A549 (cell line): ENCODE results near the gene PRKAG2.

Experiments used
- CTCF ChIP-seq: fragments of >200 bp; sonication (Bioruptor Twin); formaldehyde crosslinking; IDR thresholded peaks from 3 replicates; pipeline ENCODE4 v1.5.1; 2016
- HDAC2 ChIP-seq: fragments of 200-600 bp; sonication (generic); IDR thresholded peaks from 2 replicates; pipeline ENCODE4 v1.6.1; 2016
- MYC ChIP-seq: IDR thresholded peaks from 2 replicates; pipeline ENCODE4 v1.6.1; 2012; ENCODE audit warnings: mild to moderate bottlenecking, inconsistent platforms, low read length, improper control_type of control experiment, borderline replicate concordance
- RAD21 ChIP-seq, 2 experiments: fragments of >200 bp in 1 of 2; sonication (Bioruptor Twin) in 1 of 2; formaldehyde crosslinking in 1 of 2; IDR thresholded peaks in 1 of 2; conservative IDR thresholded peaks in 1 of 2; 2 replicates in 1 of 2; 3 replicates in 1 of 2; pipeline ENCODE4 v1.6.1; 2012 to 2018; ENCODE audit warnings: inconsistent platforms in 1 of 2
- ZNF302 ChIP-seq: fragments of 250-450 bp; sonication (Bioruptor Pico); IDR thresholded peaks from 2 replicates; pipeline ENCODE4 v1.9.0; 2021; ENCODE audit warnings: inconsistent platforms, mild to moderate bottlenecking, moderate library complexity

- no peak for TF ChIP-seq ZNF302 (CRISPR knock-in tag)
- TF ChIP-seq RAD21 (conservative IDR thresholded peaks at IDR 0.05 in 1 of 2, IDR thresholded peaks at IDR 0.05 in 1 of 2): no peak
- no peak for TF ChIP-seq HDAC2
- TF ChIP-seq CTCF: no peak
- no peak for TF ChIP-seq MYC
Measured at GRCh38 chr7:151621961-151622360, 255.0 kb downstream of the PRKAG2 start.
